Chondrocyte (in vitro differentiated cells): ENCODE measurements around the gene PRKCG. TPM values are rescaled to one million over a fixed set of nuclear protein-coding genes. Genes with fewer than 3 reads are reported as not detected.

Experiments used
- DNase-seq: peaks from one replicate; pipeline ENCODE4 v3.0.0; 2021; ENCODE audit warnings: mixed read lengths, low spot score
- H3K27ac Mint-ChIP-seq: one replicate; pipeline ENCODE4 v1.8.0; 2021; ENCODE audit warnings: mild to moderate bottlenecking, moderate library complexity, mixed read lengths; ENCODE audit not compliant: unreplicated experiment
- H3K27me3 Mint-ChIP-seq: 2 replicates; pipeline ENCODE4 v1.8.0; 2021; ENCODE audit warnings: low read depth, mixed read lengths
- H3K36me3 Mint-ChIP-seq: 2 replicates; pipeline ENCODE4 v1.8.0; 2021; ENCODE audit warnings: low read depth, mixed read lengths
- H3K4me1 Mint-ChIP-seq: 2 replicates; pipeline ENCODE4 v1.8.0; 2021; ENCODE audit warnings: low read depth, mild to moderate bottlenecking, mixed read lengths
- H3K4me3 Mint-ChIP-seq: one replicate; pipeline ENCODE4 v1.8.0; 2021; ENCODE audit warnings: mild to moderate bottlenecking, moderate library complexity, mixed read lengths; ENCODE audit not compliant: unreplicated experiment
- H3K9me3 Mint-ChIP-seq: 2 replicates; pipeline ENCODE4 v1.8.0; 2021; ENCODE audit warnings: low read depth, mixed read lengths
- total RNA-seq: library from RNA; stranded (reverse); gene quantifications from 3 replicates; pipeline ENCODE4 v1.2.1, GENCODE V29; 2021
- TF ChIP-seq, protein P1 (sequence below): fragments of 200-600 bp; sonication (generic); IDR thresholded peaks from 2 replicates; pipeline ENCODE4 v1.5.0; 2021; ENCODE audit warnings: antibody characterized with exemption, mild to moderate bottlenecking, moderate library complexity

PRKCG gene
- total RNA-seq, 1 donor from 2014 or later: 0.15 TPM

DNA sequence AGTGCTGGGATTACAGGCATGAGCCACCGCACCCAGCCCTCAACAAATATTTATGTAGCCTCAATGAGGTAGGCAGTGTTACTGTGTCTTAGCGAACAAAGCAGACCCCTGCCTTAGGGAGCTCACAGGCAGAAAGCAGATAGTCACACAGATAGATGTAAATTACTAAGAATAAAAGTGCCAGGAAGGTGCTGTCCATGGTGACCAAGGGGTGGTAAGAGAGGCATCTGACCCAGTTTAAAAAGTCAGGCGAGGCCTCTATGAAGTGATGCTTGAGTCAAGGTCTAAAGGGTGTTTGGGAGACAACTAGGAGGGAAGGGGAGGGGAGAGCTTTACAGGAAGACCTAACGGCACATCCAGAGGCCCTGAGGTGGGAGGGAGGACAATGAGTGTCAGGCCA, 14.7 kb downstream of the PRKCG start:
- H3K27ac Mint-ChIP-seq: no peak overlapping the region
- H3K27me3 Mint-ChIP-seq: peaks cover 47% of the 10 kb centered on the region
- no peak for DNase-seq
- TF ChIP-seq, protein P1, sequence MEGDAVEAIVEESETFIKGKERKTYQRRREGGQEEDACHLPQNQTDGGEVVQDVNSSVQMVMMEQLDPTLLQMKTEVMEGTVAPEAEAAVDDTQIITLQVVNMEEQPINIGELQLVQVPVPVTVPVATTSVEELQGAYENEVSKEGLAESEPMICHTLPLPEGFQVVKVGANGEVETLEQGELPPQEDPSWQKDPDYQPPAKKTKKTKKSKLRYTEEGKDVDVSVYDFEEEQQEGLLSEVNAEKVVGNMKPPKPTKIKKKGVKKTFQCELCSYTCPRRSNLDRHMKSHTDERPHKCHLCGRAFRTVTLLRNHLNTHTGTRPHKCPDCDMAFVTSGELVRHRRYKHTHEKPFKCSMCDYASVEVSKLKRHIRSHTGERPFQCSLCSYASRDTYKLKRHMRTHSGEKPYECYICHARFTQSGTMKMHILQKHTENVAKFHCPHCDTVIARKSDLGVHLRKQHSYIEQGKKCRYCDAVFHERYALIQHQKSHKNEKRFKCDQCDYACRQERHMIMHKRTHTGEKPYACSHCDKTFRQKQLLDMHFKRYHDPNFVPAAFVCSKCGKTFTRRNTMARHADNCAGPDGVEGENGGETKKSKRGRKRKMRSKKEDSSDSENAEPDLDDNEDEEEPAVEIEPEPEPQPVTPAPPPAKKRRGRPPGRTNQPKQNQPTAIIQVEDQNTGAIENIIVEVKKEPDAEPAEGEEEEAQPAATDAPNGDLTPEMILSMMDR: no peak
- H3K36me3 Mint-ChIP-seq: no peaks in the 10 kb centered on the region
- H3K4me1 Mint-ChIP-seq: no peaks in the 10 kb centered on the region
- no peaks in the 10 kb centered on the region for H3K9me3 Mint-ChIP-seq
- H3K4me3 Mint-ChIP-seq: no peak overlapping the region

DNA sequence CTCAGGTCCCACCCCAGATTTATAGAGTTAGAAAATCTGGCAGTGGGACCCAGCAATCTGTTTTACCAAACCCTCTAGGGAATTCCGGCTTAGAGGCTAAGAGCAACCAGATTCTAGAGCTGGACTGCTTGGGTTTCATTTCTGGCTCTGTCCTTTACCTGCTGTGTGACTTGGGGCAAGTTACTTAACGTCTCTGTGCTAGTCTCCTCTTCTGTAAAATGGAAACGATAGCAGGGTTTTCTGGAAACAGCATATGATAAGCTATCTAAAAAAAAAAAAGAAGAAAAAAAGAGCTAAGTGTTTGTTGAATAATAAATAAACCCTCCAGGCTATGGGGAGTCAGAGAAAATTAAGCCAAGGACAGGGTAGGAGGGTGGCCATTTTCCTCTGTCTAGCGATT, 15.5 kb downstream of the PRKCG start:
- H3K27me3 Mint-ChIP-seq: peaks cover 41% of the 10 kb centered on the region
- DNase-seq: no peak
- H3K4me3 Mint-ChIP-seq: no peak overlapping the region
- no peaks in the 10 kb centered on the region for H3K4me1 Mint-ChIP-seq
- no peak overlapping the region for H3K27ac Mint-ChIP-seq
- H3K36me3 Mint-ChIP-seq: no peaks in the 10 kb centered on the region
- no peaks in the 10 kb centered on the region for H3K9me3 Mint-ChIP-seq
- TF ChIP-seq, protein P1: no peak

DNA sequence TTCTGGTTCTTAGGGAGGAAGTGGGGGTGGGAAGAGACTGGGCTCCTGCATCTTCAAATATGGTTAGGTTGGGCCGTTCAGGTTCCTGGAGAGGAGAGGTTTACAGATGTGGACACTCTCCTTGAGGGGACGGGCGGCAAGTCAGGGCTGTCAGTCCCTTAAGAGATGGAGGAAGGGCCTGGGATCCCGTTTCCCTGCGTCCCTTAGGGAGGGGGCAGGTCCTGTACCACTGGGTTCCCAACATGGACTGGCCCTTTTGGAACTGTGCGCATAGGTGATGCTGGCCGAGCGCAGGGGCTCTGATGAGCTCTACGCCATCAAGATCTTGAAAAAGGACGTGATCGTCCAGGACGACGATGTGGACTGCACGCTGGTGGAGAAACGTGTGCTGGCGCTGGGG, 16.2 kb downstream of the PRKCG start:
- peaks cover 39% of the 10 kb centered on the region for H3K27me3 Mint-ChIP-seq
- no peak for DNase-seq
- H3K27ac Mint-ChIP-seq: peak overlapping the region; percentile 42
- TF ChIP-seq, protein P1: no peak
- H3K36me3 Mint-ChIP-seq: no peaks in the 10 kb centered on the region
- H3K4me1 Mint-ChIP-seq: no peaks in the 10 kb centered on the region
- no peaks in the 10 kb centered on the region for H3K9me3 Mint-ChIP-seq
- no peak overlapping the region for H3K4me3 Mint-ChIP-seq

DNA sequence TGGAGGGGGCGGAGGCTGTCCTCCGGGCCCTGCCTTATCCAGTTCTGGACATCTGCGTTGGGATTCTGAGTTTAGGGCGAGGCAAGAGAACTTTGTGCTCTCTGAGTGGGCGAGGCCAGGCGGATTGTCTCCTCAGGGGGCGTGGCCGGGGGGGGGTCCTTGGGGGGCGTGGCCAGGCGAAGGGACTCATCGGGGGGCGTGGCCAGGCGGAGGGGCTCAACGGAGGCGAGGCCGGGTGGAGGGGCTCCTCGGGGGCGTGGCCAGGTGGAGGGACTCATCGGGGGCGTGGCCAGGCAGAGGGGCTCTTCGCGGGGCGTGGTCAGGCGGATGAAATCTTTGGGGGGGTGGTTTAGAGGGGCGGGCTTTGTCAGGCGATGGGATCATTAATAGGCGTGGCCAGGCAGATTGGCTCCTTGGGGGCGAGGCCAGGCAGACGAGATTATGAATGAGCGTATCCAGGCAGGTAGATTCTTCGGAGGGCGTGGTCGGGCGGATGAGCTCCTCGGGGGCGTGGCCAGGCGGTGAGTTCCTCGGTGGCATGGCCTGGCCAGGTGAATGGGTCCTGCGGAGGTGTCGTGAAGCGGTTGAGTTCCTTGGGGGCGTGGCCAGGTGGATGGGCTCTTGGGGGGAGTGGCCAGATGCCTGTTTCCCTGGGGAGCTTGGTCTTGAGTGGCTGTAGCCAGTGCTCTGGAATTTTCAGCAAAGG, 16.8 kb downstream of the PRKCG start:
- Mint-ChIP-seq H3K27ac (no peak overlapping the region), H3K27me3 (peaks cover 36% of the 10 kb centered on the region), H3K4me3 (no peak overlapping the region)

DNA sequence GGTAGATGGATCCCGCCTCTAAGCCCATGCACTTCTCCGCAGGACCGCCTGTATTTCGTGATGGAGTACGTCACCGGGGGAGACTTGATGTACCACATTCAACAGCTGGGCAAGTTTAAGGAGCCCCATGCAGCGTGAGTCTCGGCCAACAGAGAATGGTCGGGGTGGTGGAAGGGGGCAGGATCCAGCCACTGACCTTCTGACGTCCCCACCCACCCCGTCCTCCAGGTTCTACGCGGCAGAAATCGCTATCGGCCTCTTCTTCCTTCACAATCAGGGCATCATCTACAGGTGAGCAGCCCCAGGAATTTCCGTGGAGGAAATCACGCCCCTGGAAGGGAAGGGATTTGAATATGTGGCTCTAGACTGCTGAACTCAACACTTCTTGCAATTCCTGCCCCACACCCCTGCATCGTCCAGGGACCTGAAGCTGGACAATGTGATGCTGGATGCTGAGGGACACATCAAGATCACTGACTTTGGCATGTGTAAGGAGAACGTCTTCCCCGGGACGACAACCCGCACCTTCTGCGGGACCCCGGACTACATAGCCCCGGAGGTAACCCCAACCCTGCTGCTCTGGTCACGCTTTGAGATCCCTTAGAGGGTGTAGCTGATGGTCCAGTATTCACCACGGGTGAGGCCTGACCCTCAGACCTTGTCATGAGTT, 18.3 kb downstream of the PRKCG start:
- no peak overlapping the region for H3K4me3 Mint-ChIP-seq
- no peaks in the 10 kb centered on the region for H3K36me3 Mint-ChIP-seq
- H3K9me3 Mint-ChIP-seq: no peaks in the 10 kb centered on the region
- TF ChIP-seq, protein P1: no peak
- H3K27me3 Mint-ChIP-seq: peaks cover 43% of the 10 kb centered on the region
- no peak for DNase-seq
- H3K27ac Mint-ChIP-seq: no peak overlapping the region
- no peaks in the 10 kb centered on the region for H3K4me1 Mint-ChIP-seq

More for the DNA sequence above, 16.8 kb downstream of the PRKCG start:
- no peak for DNase-seq
- Mint-ChIP-seq H3K4me1 (no peaks in the 10 kb centered on the region), H3K9me3 (no peaks in the 10 kb centered on the region), H3K36me3 (no peaks in the 10 kb centered on the region)
- TF ChIP-seq, protein P1: no peak
